Measurements from ENCODE around the gene RAB4A. TPM values are rescaled to one million over a fixed set of nuclear protein-coding genes. Genes with fewer than 3 reads are reported as not detected.
A peak's percentile ranks its signal among the peaks of the same experiment; 100 is the strongest.

RAB4A gene
- total RNA-seq (2016; rRNA removed; fragmentation: Illumina TruSeq; extraction: Trizol) (76.6 and 80.1 TPM in 2 replicates), polyA plus RNA-seq (2011; rRNA removed) (41.6 and 56.0 TPM in 2 replicates), polyA minus RNA-seq (2011; rRNA and poly(A)+ RNA removed; ENCODE audit: low replicate concordance) (3.1 and 9.3 TPM in 2 replicates), Bru-seq, nascent RNA (percentile 97 among the genes with signal in this experiment), BruChase-seq, experiment 1, labeled RNA remaining after a 6-hour chase (percentile 92 among the genes with signal in this experiment), BruChase-seq, experiment 2, labeled RNA remaining after a 2-hour chase (percentile 93 among the genes with signal in this experiment)
- total RNA-seq (2016; cell fraction: cytosol; rRNA removed; fragmentation: Illumina TruSeq; extraction: Trizol; ENCODE audit: low read depth) = 135 and 139 TPM in 2 replicates
- total RNA-seq (2016; cell fraction: insoluble cytoplasmic fraction; rRNA removed; fragmentation: Illumina TruSeq; extraction: Trizol) = 71.2 and 81.9 TPM in 2 replicates
- total RNA-seq (2016; cell fraction: membrane; rRNA removed; fragmentation: Illumina TruSeq; extraction: Trizol) = 213 and 217 TPM in 2 replicates
- 41.7 and 48.3 TPM in 2 replicates for total RNA-seq (2016; cell fraction: nucleus; rRNA removed; fragmentation: Illumina TruSeq; extraction: Trizol)
- 53.2 and 57.4 TPM in 2 replicates for polyA plus RNA-seq (2011; cell fraction: cytosol; rRNA removed)
- 15.9 and 18.4 TPM in 2 replicates for polyA plus RNA-seq (2011; cell fraction: nucleus; rRNA removed)
- polyA plus RNA-seq (2012) = 71.3 and 87.6 TPM in 2 replicates
- polyA plus RNA-seq (2016; cell fraction: cytosol; fragmentation: Illumina TruSeq; extraction: Trizol; ENCODE audit: low read depth) = 296 and 305 TPM in 2 replicates
- 113 and 114 TPM in 2 replicates for polyA plus RNA-seq (2016; cell fraction: insoluble cytoplasmic fraction; fragmentation: Illumina TruSeq; extraction: Trizol; ENCODE audit: low read depth)
- 280 and 289 TPM in 2 replicates for polyA plus RNA-seq (2016; cell fraction: membrane; fragmentation: Illumina TruSeq; extraction: Trizol; ENCODE audit: low read depth)
- polyA plus RNA-seq (2016; cell fraction: nucleus; fragmentation: Illumina TruSeq; extraction: Trizol; ENCODE audit: insufficient read depth, low read depth) = 77.5 and 84.8 TPM in 2 replicates
- polyA minus RNA-seq (2011; cell fraction: cytosol; rRNA and poly(A)+ RNA removed) = 17.1 and 18.2 TPM in 2 replicates
- 41.3 and 46.1 TPM in 2 replicates for polyA minus RNA-seq (2011; cell fraction: nucleus; rRNA and poly(A)+ RNA removed)
- long read RNA-seq, experiment 1, transcript RAB4A-201 (8 exons, 2,966 nt) = major isoform, 170 of 200 reads
- long read RNA-seq, experiment 1, partial matches to known transcripts = 9 of 200 reads
- long read RNA-seq, experiment 1, other reads (novel, unspliced or antisense) = 12 of 200 reads
- long read RNA-seq, experiment 2, partial matches to known transcripts = 29 of 147 reads
- long read RNA-seq, experiment 2, other reads (novel, unspliced or antisense) = 118 of 147 reads

DNA sequence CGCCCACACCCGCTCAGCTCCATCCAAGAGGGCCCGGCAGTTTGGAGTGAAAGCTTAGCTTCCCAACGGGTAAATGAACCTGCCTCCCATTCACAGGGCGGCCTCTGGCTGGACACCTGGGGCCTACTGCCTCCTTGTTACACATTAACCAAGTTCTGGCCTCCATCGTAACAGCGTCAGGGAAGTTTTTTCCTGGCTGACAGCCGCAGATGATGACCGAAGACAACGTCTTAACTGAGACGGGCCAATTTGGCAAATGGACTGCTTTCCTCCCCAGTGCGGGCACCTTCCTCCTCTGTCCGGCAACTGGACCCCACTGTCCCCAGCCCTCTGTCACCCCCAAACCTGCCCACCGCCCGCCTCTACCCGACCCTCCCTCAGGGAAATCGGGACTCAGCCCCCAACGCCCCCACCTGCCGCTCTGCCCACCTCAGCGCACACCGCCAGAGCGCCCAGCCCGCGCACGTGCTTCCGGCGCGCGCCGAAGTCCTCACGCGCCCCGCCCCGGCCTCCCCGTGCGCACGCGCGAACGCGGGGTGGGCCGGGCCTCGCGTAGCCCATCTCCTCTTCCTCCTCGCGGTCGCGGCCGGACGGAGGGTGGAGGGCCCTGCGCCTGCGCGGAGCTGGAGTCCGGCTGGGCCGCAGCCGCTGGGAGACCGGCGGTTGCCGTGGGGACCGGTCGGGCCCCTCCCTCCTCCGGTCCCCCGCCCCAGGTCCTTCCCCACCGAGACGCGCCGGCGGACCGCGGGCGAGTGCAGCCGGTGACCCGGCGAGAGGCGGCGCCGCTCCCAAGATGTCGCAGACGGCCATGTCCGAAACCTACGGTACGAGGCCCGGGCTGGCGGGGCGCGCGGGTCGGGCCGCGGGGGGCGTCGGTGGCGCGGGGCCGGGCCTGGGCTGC lies at the start of gene RAB4A:
Gene RAB4A, plus strand, starts transcription at position 565 of the 901 bp plus-strand sequence. Its CDS starts 229 bp downstream, at position 794.
- peaks cover 51% of the 10 kb centered on the region for H3K79me2 ChIP-seq (ENCODE audit: insufficient read depth, low read length)
- H2AFZ ChIP-seq (ENCODE audit: low read length) = no peak within 1 kb of the TSS
- ChIA-PET POLR2A (interaction anchor here (0.6 to 2.7 kb wide), 14 partner anchors 11 to 288 kb away, joined by 3 to 21 read pairs (median 4); partner anchors contain the start of genes ABCB10, CCSAP and NUP133), CTCF (ENCODE audit: low intra/inter-chr PET ratio, low total read pairs) (no interaction called here)
- peaks cover 9% of the 10 kb centered on the region for H3K9me3 ChIP-seq (ENCODE audit: low read length)
- peak; percentile 81 for ATAC-seq
- H3K4me3 ChIP-seq (replicated peaks in 1 of 3; ENCODE audit: insufficient read depth in 1 of 3, low read depth in 2 of 3, low read length in 3 of 3) = peak within 1 kb of the TSS; percentile 76 to 86 (median 81)
- H3K9ac ChIP-seq (ENCODE audit: insufficient read depth, low read depth, low read length) = peak within 1 kb of the TSS; percentile 95
- FAIRE-seq = peak; percentile 92
- no TSS peak for BruUV-seq (replicated peaks)
- DNase-seq (ENCODE audit: low spot score) = peak; percentile 85
- H3K4me1 ChIP-seq (ENCODE audit: insufficient read depth, low read length) = peaks cover 46% of the 10 kb centered on the region
- peaks cover 11% of the 10 kb centered on the region for H4K20me1 ChIP-seq (ENCODE audit: insufficient read depth, low read length)
- peak within 1 kb of the TSS; percentile 98 for H3K4me2 ChIP-seq (ENCODE audit: low read depth, low read length)
- H3K27me3 ChIP-seq (ENCODE audit: control insufficient read depth in 1 of 2, insufficient read depth in 2 of 2, low read length in 2 of 2) = peaks cover 0 to 3% of the 10 kb centered on the region in 2 experiments; a peak in 1 of 5 replicates
- in situ Hi-C loops (cut with HindIII; ENCODE audit: extremely low pct_ligation_motif_present, low pct_unique_long_range_greater_than_20kb) (no loop called here), intact Hi-C loops (cut with micrococcal nuclease; ENCODE audit: unreplicated experiment) (no loop called here)
- H3K27ac ChIP-seq (ENCODE audit: extremely low read length, insufficient read depth, low read length) = peak within 1 kb of the TSS; percentile 100
- 0 out of 5 replicates have a peak, but pooled peaks cover 0 to 6% of the 10 kb centered on the region in 2 experiments for H3K36me3 ChIP-seq (replicated peaks in 1 of 2; ENCODE audit: control insufficient read depth in 1 of 2, insufficient read depth in 2 of 2, low read length in 2 of 2)
- 4% methylated on average over 18 of the region's 95 CpGs for WGBS (ENCODE audit: low lambda C conversion rate)
- peak; percentile 19; the same call in 1 of the 2 replicates for TF ChIP-seq IRF2 (CRISPR knock-in tag; IDR thresholded peaks at IDR 0.05)
- TF ChIP-seq ZMYM4 (CRISPR knock-in tag; IDR thresholded peaks at IDR 0.05) = peak; percentile 85
- peak; percentile 56; the same call in 1 of the 2 replicates for TF ChIP-seq ZNF564 (CRISPR knock-in tag; IDR thresholded peaks at IDR 0.05)
- TF ChIP-seq, protein P1, sequence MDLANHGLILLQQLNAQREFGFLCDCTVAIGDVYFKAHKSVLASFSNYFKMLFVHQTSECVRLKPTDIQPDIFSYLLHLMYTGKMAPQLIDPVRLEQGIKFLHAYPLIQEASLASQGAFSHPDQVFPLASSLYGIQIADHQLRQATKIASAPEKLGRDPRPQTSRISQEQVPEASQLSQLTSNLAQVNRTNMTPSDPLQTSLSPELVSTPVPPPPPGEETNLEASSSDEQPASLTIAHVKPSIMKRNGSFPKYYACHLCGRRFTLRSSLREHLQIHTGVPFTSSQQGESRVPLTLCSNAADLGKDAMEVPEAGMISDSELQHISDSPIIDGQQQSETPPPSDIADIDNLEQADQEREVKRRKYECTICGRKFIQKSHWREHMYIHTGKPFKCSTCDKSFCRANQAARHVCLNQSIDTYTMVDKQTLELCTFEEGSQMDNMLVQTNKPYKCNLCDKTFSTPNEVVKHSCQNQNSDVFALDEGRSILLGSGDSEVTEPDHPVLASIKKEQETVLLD (CRISPR knock-in tag; IDR thresholded peaks at IDR 0.05; ENCODE audit: low read depth) = peak; percentile 94
- peak; percentile 93 for TF ChIP-seq ARHGAP35 (CRISPR knock-in tag; IDR thresholded peaks at IDR 0.05; ENCODE audit: borderline replicate concordance)
- TF ChIP-seq ZNF703 (CRISPR knock-in tag; IDR thresholded peaks at IDR 0.05; ENCODE audit: borderline replicate concordance) = peak; percentile 62; the same call in 1 of the 2 replicates
- peak; percentile 15; the same call in 1 of the 2 replicates for TF ChIP-seq NFYB (CRISPR knock-in tag; IDR thresholded peaks at IDR 0.05)
- peak; percentile 50; the same call in 1 of the 2 replicates for TF ChIP-seq ZNF362 (CRISPR knock-in tag; IDR thresholded peaks at IDR 0.05; ENCODE audit: borderline replicate concordance)
- TF ChIP-seq ZNF232 (CRISPR knock-in tag; IDR thresholded peaks at IDR 0.05; ENCODE audit: borderline replicate concordance) = peak; percentile 52; the same call in 1 of the 2 replicates
- TF ChIP-seq PHF8 (CRISPR knock-in tag; IDR thresholded peaks at IDR 0.05) = peak; percentile 57; the same call in 1 of the 2 replicates
- TF ChIP-seq ZNF776 (CRISPR knock-in tag; IDR thresholded peaks at IDR 0.05) = peak; percentile 86; the same call in 1 of the 2 replicates
- peak; percentile 87; the same call in 1 of the 2 replicates for TF ChIP-seq ZNF276 (CRISPR knock-in tag; IDR thresholded peaks at IDR 0.05; ENCODE audit: low read depth)

All from HepG2 (cell line).